ENCODE data around the gene SDF4.

The SDF4 gene

GRCh38 chr1:1223891-1224290 is 7.9 kb downstream of the SDF4 start:
- no peak for TF ChIP-seq CTCF (conservative IDR thresholded peaks at IDR 0.05)
- H3K27ac ChIP-seq, result no peak overlapping the region

GRCh38 chr1:1223321-1223720 is 8.5 kb downstream of the SDF4 start:
- TF ChIP-seq CTCF (conservative IDR thresholded peaks at IDR 0.05), result no peak
- no peak overlapping the region for H3K27ac ChIP-seq

GRCh38 chr1:1222575-1223225 is 9.1 kb downstream of the SDF4 start:
- H3K27ac ChIP-seq, result no peak overlapping the region
- no peak for TF ChIP-seq CTCF (conservative IDR thresholded peaks at IDR 0.05)

GRCh38 chr1:1221887-1222574 is 9.8 kb downstream of the SDF4 start:
- H3K27ac ChIP-seq, result no peak overlapping the region
- no peak for TF ChIP-seq CTCF (conservative IDR thresholded peaks at IDR 0.05)

- H3K27ac ChIP-seq, result no peak overlapping the region
- no peak for TF ChIP-seq CTCF (conservative IDR thresholded peaks at IDR 0.05)
Observed at GRCh38 chr1:1220197-1220596, 11.6 kb downstream of the SDF4 start.

GRCh38 chr1:1219341-1219740 is 12.5 kb downstream of the SDF4 start:
- no peak for TF ChIP-seq CTCF (conservative IDR thresholded peaks at IDR 0.05)
- no peak overlapping the region for H3K27ac ChIP-seq

GRCh38 chr1:1218524-1219200 is 13.1 kb downstream of the SDF4 start:
- no peak overlapping the region for H3K27ac ChIP-seq
- TF ChIP-seq CTCF (conservative IDR thresholded peaks at IDR 0.05), result no peak

Measured in VCaP (cell line).